Endodermal cell (in vitro differentiated cells): ENCODE measurements around the gene HNRNPA3. TPM values are rescaled to one million over a fixed set of nuclear protein-coding genes. Genes with fewer than 3 reads are reported as not detected.

Experiments
- DNase-seq: peaks from one replicate; pipeline ENCODE4 v3.0.0-alpha.2; 2017
- H3K27ac ChIP-seq: 2 replicates; pipeline ENCODE4 v1.5.1; 2013; ENCODE audit warnings: mild to moderate bottlenecking, low read depth, low read length, moderate library complexity
- H3K27me3 ChIP-seq: 2 replicates; pipeline ENCODE4 v1.6.1; 2013; ENCODE audit warnings: mild to moderate bottlenecking, low read length, moderate library complexity; ENCODE audit not compliant: insufficient read depth, control insufficient read depth, poor library complexity, severe bottlenecking
- H3K36me3 ChIP-seq: 2 replicates; pipeline ENCODE4 v1.7.0; 2013; ENCODE audit warnings: mild to moderate bottlenecking, low read length, moderate library complexity; ENCODE audit not compliant: control insufficient read depth, insufficient read depth
- H3K4me1 ChIP-seq: one replicate; pipeline ENCODE4 v1.7.0; 2013; ENCODE audit warnings: low read length; ENCODE audit not compliant: control insufficient read depth, insufficient read depth
- H3K4me3 ChIP-seq: 2 replicates; pipeline ENCODE4 v1.5.1; 2013; ENCODE audit warnings: mild to moderate bottlenecking, low read length, moderate library complexity
- H3K9ac ChIP-seq: 2 replicates; pipeline ENCODE4 v1.6.1; 2013; ENCODE audit warnings: mild to moderate bottlenecking, low read length, moderate library complexity; ENCODE audit not compliant: poor library complexity, severe bottlenecking; ENCODE audit errors: extremely low read depth
- H3K9me3 ChIP-seq: 2 replicates; pipeline ENCODE4 v1.6.1; 2013; ENCODE audit warnings: mild to moderate bottlenecking, low read length, moderate library complexity; ENCODE audit not compliant: control insufficient read depth
- H3K27ac Mint-ChIP-seq: 2 replicates; pipeline ENCODE4 v1.8.0; 2020; ENCODE audit warnings: mixed read lengths
- H3K27me3 Mint-ChIP-seq: 2 replicates; pipeline ENCODE4 v1.8.0; 2021; ENCODE audit warnings: mild to moderate bottlenecking, mixed read lengths; ENCODE audit not compliant: insufficient read depth
- H3K36me3 Mint-ChIP-seq: 2 replicates; pipeline ENCODE4 v1.8.0; 2020; ENCODE audit warnings: low read depth, mixed read lengths
- H3K4me1 Mint-ChIP-seq: 2 replicates; pipeline ENCODE4 v1.8.0; 2020; ENCODE audit warnings: mixed read lengths
- H3K4me3 Mint-ChIP-seq: 2 replicates; pipeline ENCODE4 v1.8.0; 2020; ENCODE audit warnings: mild to moderate bottlenecking, moderate library complexity, mixed read lengths
- H3K9me3 Mint-ChIP-seq: 2 replicates; pipeline ENCODE4 v1.8.0; 2020; ENCODE audit warnings: mild to moderate bottlenecking, mixed read lengths
- CTCF ChIP-seq: fragments of 200-600 bp; sonication (generic); conservative IDR thresholded peaks from 2 replicates; pipeline ENCODE4 v1.5.0; 2021; ENCODE audit warnings: antibody characterized with exemption, mild to moderate bottlenecking
- WGBS, 2 experiments: methylation state at CpG; one replicate each; pipeline versions ENCODE4 v1.1.5 to v1.1.7; 2013; ENCODE audit warnings: missing lambda C conversion rate in 2 of 2, mixed read lengths in 1 of 2; ENCODE audit not compliant: insufficient coverage in 1 of 2, insufficient read length in 1 of 2; 5-methylcytosine and 5-hydroxymethylcytosine counted together
- total RNA-seq, 2 donors: library from RNA; stranded (reverse); fragmentation: NEBNext Ultra II Directional in 1 of 2; extraction: Animal tissue kit (Norgen Biotek cat#: 25700) in 1 of 2; gene quantifications; 2 replicates in 1 of 2; 3 replicates in 1 of 2; pipeline ENCODE4 v1.2.1, GENCODE V29; 2021

HNRNPA3 gene
- total RNA-seq, 2 donors from 2014 or later: 323 to 413 TPM

- peak overlapping the region; percentile 18 for H3K9ac ChIP-seq
- H3K27ac ChIP-seq: no peak overlapping the region
- H3K4me1 Mint-ChIP-seq: peaks cover 18% of the 10 kb centered on the region
- H3K27me3 Mint-ChIP-seq: no peaks in the 10 kb centered on the region
- no peaks in the 10 kb centered on the region for H3K36me3 Mint-ChIP-seq
- peak; percentile 100 for TF ChIP-seq CTCF
- H3K4me3 ChIP-seq: no peak overlapping the region
- H3K4me1 ChIP-seq: peaks cover 13% of the 10 kb centered on the region
- H3K27me3 ChIP-seq: no peaks in the 10 kb centered on the region
- no peak overlapping the region for H3K27ac Mint-ChIP-seq
- DNase-seq: peak; percentile 94
- WGBS, 2 experiments: 0 to 2% methylated on average over 4 to 11 of the region's 13 CpGs
- no peaks in the 10 kb centered on the region for H3K36me3 ChIP-seq
- no peaks in the 10 kb centered on the region for H3K9me3 ChIP-seq
- H3K4me3 Mint-ChIP-seq: no peak overlapping the region
- H3K9me3 Mint-ChIP-seq: no peaks in the 10 kb centered on the region
These were observed 48.0 kb upstream of the HNRNPA3 start for GRCh38 chr2:177164584-177165052.

GRCh38 chr2:177165061-177165583, 47.5 kb upstream of the HNRNPA3 start:
- Histone ChIP-seq H3K27ac (no peak overlapping the region), H3K4me3 (no peak overlapping the region), H3K9me3 (no peaks in the 10 kb centered on the region), H3K36me3 (no peaks in the 10 kb centered on the region), H3K9ac (peak overlapping the region; percentile 18), H3K4me1 (peaks cover 13% of the 10 kb centered on the region), H3K27me3 (no peaks in the 10 kb centered on the region)
- peaks cover 18% of the 10 kb centered on the region for H3K4me1 Mint-ChIP-seq
- no peaks in the 10 kb centered on the region for H3K9me3 Mint-ChIP-seq
- peak; percentile 61 for DNase-seq
- WGBS, 2 experiments: 73 to 84% methylated on average over 8 of the region's 8 CpGs
- H3K27ac Mint-ChIP-seq: no peak overlapping the region
- no peak for TF ChIP-seq CTCF
- H3K36me3 Mint-ChIP-seq: no peaks in the 10 kb centered on the region
- no peak overlapping the region for H3K4me3 Mint-ChIP-seq
- no peaks in the 10 kb centered on the region for H3K27me3 Mint-ChIP-seq

- Histone ChIP-seq H3K9me3 (no peaks in the 10 kb centered on the region), H3K36me3 (no peaks in the 10 kb centered on the region), H3K27ac (no peak overlapping the region), H3K27me3 (no peaks in the 10 kb centered on the region), H3K9ac (no peak overlapping the region), H3K4me1 (peaks cover 13% of the 10 kb centered on the region), H3K4me3 (peak overlapping the region; percentile 33)
- TF ChIP-seq CTCF: no peak
- H3K9me3 Mint-ChIP-seq: no peaks in the 10 kb centered on the region
- H3K4me1 Mint-ChIP-seq: peaks cover 19% of the 10 kb centered on the region
- no peaks in the 10 kb centered on the region for H3K27me3 Mint-ChIP-seq
- no peak for DNase-seq
- 75 to 79% methylated on average over 7 of the region's 8 CpGs for whole genome bisulfite sequencing, 2 experiments
- peak overlapping the region; percentile 24 for H3K27ac Mint-ChIP-seq
- no peak overlapping the region for H3K4me3 Mint-ChIP-seq
- no peaks in the 10 kb centered on the region for H3K36me3 Mint-ChIP-seq
These were observed 46.6 kb upstream of the HNRNPA3 start for GRCh38 chr2:177165721-177166711.
